ENCODE results near the gene TYSND1. TPM values are rescaled to one million over a fixed set of nuclear protein-coding genes. Genes with fewer than 3 reads are reported as not detected.

The TYSND1 gene
- total RNA-seq, 2 experiments from 2014 or later: 12.4 to 13.8 TPM

DNA sequence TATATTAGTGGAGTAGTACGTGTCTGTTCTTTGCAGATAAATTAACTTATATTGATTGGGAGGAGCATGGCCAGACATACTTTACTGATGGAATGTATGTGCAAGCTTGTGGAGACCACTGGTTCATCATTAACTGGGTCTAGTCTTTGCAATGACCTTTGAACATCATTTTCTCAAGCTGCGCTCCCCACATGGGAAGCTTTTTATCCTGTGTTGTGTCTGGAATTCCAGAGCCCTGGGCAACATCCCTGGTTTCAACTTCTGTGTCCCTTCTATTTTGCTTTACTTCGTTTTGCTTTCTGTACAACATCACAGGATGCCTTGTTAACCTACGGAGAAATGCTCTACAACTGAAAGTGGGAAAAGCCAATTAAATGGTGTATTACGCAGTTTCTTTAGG, 55.5 kb downstream of the TYSND1 start:
- H3K9me3 Mint-ChIP-seq (ENCODE audit: low read depth): no peaks in the 10 kb centered on the region
- DNase-seq: no peak
- CTCF ChIA-PET: interaction anchor here (6.0 to 7.2 kb wide), 2 partner anchors 25 to 55 kb away, joined by 53 to 90 read pairs; partner anchors contain the start of gene TYSND1
- H3K36me3 Mint-ChIP-seq: peaks cover 7% of the 10 kb centered on the region
- H3K27me3 Mint-ChIP-seq: peaks cover 2% of the 10 kb centered on the region
- ATAC-seq: no peak
- H3K4me3 Mint-ChIP-seq: no peak overlapping the region
- peaks cover 35% of the 10 kb centered on the region for H3K4me1 Mint-ChIP-seq
- H3K27ac Mint-ChIP-seq: no peak overlapping the region

DNA sequence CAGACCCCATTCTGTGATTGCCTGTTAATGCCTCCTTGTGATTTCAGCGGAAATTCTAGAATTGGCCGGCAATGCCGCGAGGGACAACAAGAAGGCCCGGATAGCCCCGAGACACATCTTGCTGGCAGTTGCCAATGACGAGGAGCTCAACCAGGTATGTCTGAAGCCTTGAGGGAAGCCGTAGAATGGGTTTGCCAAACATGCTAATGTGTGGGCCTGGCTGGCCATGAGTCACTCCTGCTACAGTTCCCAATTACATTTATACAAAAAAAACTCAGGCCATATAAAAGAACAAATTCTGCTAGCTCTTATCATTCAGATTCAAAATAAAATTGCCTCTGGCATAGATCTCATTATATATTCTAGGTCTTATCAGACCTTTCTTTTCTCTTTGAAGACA, 56.5 kb downstream of the TYSND1 start:
- ATAC-seq (no peak), DNase-seq (no peak)
- Mint-ChIP-seq H3K4me1 (peaks cover 31% of the 10 kb centered on the region), H3K27me3 (peaks cover 2% of the 10 kb centered on the region), H3K36me3 (peaks cover 2% of the 10 kb centered on the region), H3K27ac (no peak overlapping the region), H3K9me3 (ENCODE audit: low read depth) (no peaks in the 10 kb centered on the region), H3K4me3 (no peak overlapping the region)
- CTCF ChIA-PET: interaction anchor here (0.9 to 1.5 kb wide), 2 partner anchors 14 to 274 kb away, joined by 3 to 4 read pairs; no protein-coding TSS in a partner anchor

DNA sequence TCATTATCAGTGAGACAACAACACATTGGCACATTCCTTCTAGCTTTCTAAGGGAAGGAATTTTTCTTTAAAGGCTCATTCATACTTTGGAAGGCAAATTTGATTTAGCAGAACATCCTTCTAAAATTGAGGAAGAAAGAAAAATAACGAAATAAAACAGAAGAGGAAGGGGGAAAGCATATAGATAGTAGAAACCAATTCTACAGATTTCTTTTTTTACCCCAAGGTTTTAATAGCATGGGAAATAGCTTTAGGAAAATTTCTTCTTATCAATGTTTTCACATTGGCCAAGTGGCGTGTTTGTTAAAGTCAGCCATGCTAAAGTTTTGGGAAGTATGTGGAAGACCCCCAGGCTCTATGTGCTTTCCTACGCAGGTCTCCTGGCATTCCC, 58.2 kb downstream of the TYSND1 start:
- no peak overlapping the region for H3K4me3 Mint-ChIP-seq
- no peaks in the 10 kb centered on the region for H3K36me3 Mint-ChIP-seq
- H3K27me3 Mint-ChIP-seq: peaks cover 2% of the 10 kb centered on the region
- CTCF ChIA-PET: interaction anchor here (1.1 kb wide), 1 partner anchor 27 kb away, joined by 3 read pairs; no protein-coding TSS in a partner anchor
- ATAC-seq: no peak
- H3K27ac Mint-ChIP-seq: no peak overlapping the region
- DNase-seq: no peak
- peaks cover 17% of the 10 kb centered on the region for H3K4me1 Mint-ChIP-seq
- no peaks in the 10 kb centered on the region for H3K9me3 Mint-ChIP-seq (ENCODE audit: low read depth)

Other genes starting within 250 kb of the TYSND1 start
- 1 to 10 TPM; 6.3 to 7.4 TPM for gene MACROH2A2, start 93.9 kb downstream of the TYSND1 start, total RNA-seq
- 10 to 100 TPM; 12.6 to 13.8 TPM for gene AIFM2, start 13.9 kb downstream of the TYSND1 start, total RNA-seq
- gene SAR1A, start 23.8 kb upstream of the TYSND1 start, total RNA-seq: 100 to 1,000 TPM in 1 of 2 experiments, 10 to 100 TPM in 1; 89.5 to 111 TPM
- gene PPA1, start 86.7 kb upstream of the TYSND1 start, total RNA-seq: 100 to 1,000 TPM; 157 to 192 TPM
- not detected for gene NPFFR1, start 137.3 kb upstream of the TYSND1 start, total RNA-seq
- 10 to 100 TPM; 14.9 to 18.2 TPM for gene LRRC20, start 235.9 kb upstream of the TYSND1 start, total RNA-seq